ENCODE data around the gene ANAPC13.

Gene ANAPC13

GRCh38 chr3:134504132-134504531 lies 18.3 kb upstream of the ANAPC13 start:
- Histone ChIP-seq H3K4me2 (ENCODE audit: low read depth, low read length, poor library complexity, severe bottlenecking) (no peak overlapping the region), H3K9ac (ENCODE audit: low read depth, low read length, poor library complexity, severe bottlenecking) (no peak overlapping the region), H3F3A (ENCODE audit: low read depth) (no peaks in the 10 kb centered on the region), H3K9me2 (replicated peaks; ENCODE audit: low read depth, low read length) (no peaks in the 10 kb centered on the region), H3K9me3 (ENCODE audit: insufficient read depth, low read depth, low read length) (peaks cover 25% of the 10 kb centered on the region), H3K4me3 (ENCODE audit: low read length, poor library complexity, severe bottlenecking) (no peak overlapping the region), H2AFZ (ENCODE audit: low read length) (no peak overlapping the region), H3K27me3 (ENCODE audit: insufficient read depth, low read length, poor library complexity, severe bottlenecking) (no peaks in the 10 kb centered on the region), H3K79me2 (ENCODE audit: insufficient read depth, low read length) (peaks cover 83% of the 10 kb centered on the region), H4K20me1 (ENCODE audit: insufficient read depth, low read length, poor library complexity, severe bottlenecking) (peaks cover 3% of the 10 kb centered on the region), H3K4me1 (ENCODE audit: insufficient read depth, low read length, poor library complexity, severe bottlenecking) (no peaks in the 10 kb centered on the region), H3K36me3 (ENCODE audit: insufficient read depth, low read length) (peaks cover 50% of the 10 kb centered on the region)
- TF ChIP-seq EZH2phosphoT487 (IDR thresholded peaks at IDR 0.05; ENCODE audit: borderline replicate concordance), result no peak
- no peak for TF ChIP-seq CTCF (conservative IDR thresholded peaks at IDR 0.05; ENCODE audit: low read length)

- H3K4me1 ChIP-seq (ENCODE audit: insufficient read depth, low read length, poor library complexity, severe bottlenecking), result no peaks in the 10 kb centered on the region
- H3F3A ChIP-seq (ENCODE audit: low read depth), result no peaks in the 10 kb centered on the region
- H3K27me3 ChIP-seq (ENCODE audit: insufficient read depth, low read length, poor library complexity, severe bottlenecking), result no peaks in the 10 kb centered on the region
- peaks cover 85% of the 10 kb centered on the region for H3K79me2 ChIP-seq (ENCODE audit: insufficient read depth, low read length)
- H3K9me2 ChIP-seq (replicated peaks; ENCODE audit: low read depth, low read length), result no peaks in the 10 kb centered on the region
- H3K9me3 ChIP-seq (ENCODE audit: insufficient read depth, low read depth, low read length), result peaks cover 25% of the 10 kb centered on the region
- peaks cover 3% of the 10 kb centered on the region for H4K20me1 ChIP-seq (ENCODE audit: insufficient read depth, low read length, poor library complexity, severe bottlenecking)
- H2AFZ ChIP-seq (ENCODE audit: low read length), result no peak overlapping the region
- H3K9ac ChIP-seq (ENCODE audit: low read depth, low read length, poor library complexity, severe bottlenecking), result no peak overlapping the region
- no peak overlapping the region for H3K4me3 ChIP-seq (ENCODE audit: low read length, poor library complexity, severe bottlenecking)
- TF ChIP-seq CTCF (conservative IDR thresholded peaks at IDR 0.05; ENCODE audit: low read length) (no peak), EZH2phosphoT487 (IDR thresholded peaks at IDR 0.05; ENCODE audit: borderline replicate concordance) (no peak)
- H3K36me3 ChIP-seq (ENCODE audit: insufficient read depth, low read length), result peaks cover 42% of the 10 kb centered on the region
- H3K4me2 ChIP-seq (ENCODE audit: low read depth, low read length, poor library complexity, severe bottlenecking), result no peak overlapping the region
These were observed 17.5 kb upstream of the ANAPC13 start for GRCh38 chr3:134503266-134503665.

GRCh38 chr3:134496471-134497071 lies 10.8 kb upstream of the ANAPC13 start:
- Histone ChIP-seq H3K4me3 (ENCODE audit: low read length, poor library complexity, severe bottlenecking) (peak overlapping the region; percentile 20), H3K9me3 (ENCODE audit: insufficient read depth, low read depth, low read length) (no peaks in the 10 kb centered on the region), H3K9ac (ENCODE audit: low read depth, low read length, poor library complexity, severe bottlenecking) (no peak overlapping the region), H3K4me1 (ENCODE audit: insufficient read depth, low read length, poor library complexity, severe bottlenecking) (peaks cover 30% of the 10 kb centered on the region), H4K20me1 (ENCODE audit: insufficient read depth, low read length, poor library complexity, severe bottlenecking) (peaks cover 12% of the 10 kb centered on the region), H2AFZ (ENCODE audit: low read length) (no peak overlapping the region), H3K79me2 (ENCODE audit: insufficient read depth, low read length) (peaks cover 89% of the 10 kb centered on the region), H3K36me3 (ENCODE audit: insufficient read depth, low read length) (peaks cover 23% of the 10 kb centered on the region), H3K9me2 (replicated peaks; ENCODE audit: low read depth, low read length) (no peaks in the 10 kb centered on the region), H3F3A (ENCODE audit: low read depth) (no peaks in the 10 kb centered on the region), H3K4me2 (ENCODE audit: low read depth, low read length, poor library complexity, severe bottlenecking) (peak overlapping the region; percentile 44), H3K27me3 (ENCODE audit: insufficient read depth, low read length, poor library complexity, severe bottlenecking) (no peaks in the 10 kb centered on the region)
- TF ChIP-seq EZH2phosphoT487 (IDR thresholded peaks at IDR 0.05; ENCODE audit: borderline replicate concordance), result no peak
- TF ChIP-seq CTCF (conservative IDR thresholded peaks at IDR 0.05; ENCODE audit: low read length), result no peak
